ENCODE results near the gene SLC9A3. TPM values are rescaled to one million over a fixed set of nuclear protein-coding genes. Genes with fewer than 3 reads are reported as not detected.

The SLC9A3 gene
- total RNA-seq, 1 experiment from 2014 or later = 1.5 TPM

- H3K79me2 ChIP-seq (ENCODE audit: insufficient read depth, low read length) = no peaks in the 10 kb centered on the region
- no peaks in the 10 kb centered on the region for H3K36me3 ChIP-seq (ENCODE audit: control insufficient read depth in 1 of 2, insufficient read depth in 2 of 2, low read length in 2 of 2)
- H3K27ac ChIP-seq (ENCODE audit: low read depth, low read length) = no peak overlapping the region
- H3K4me2 ChIP-seq (ENCODE audit: low read length) = no peak overlapping the region
- H2AFZ ChIP-seq (ENCODE audit: low read depth, low read length, poor library complexity, severe bottlenecking) = no peak overlapping the region
- ATAC-seq = no peak
- H4K20me1 ChIP-seq (ENCODE audit: insufficient read depth) = no peaks in the 10 kb centered on the region
- ChIA-PET POLR2A (no interaction called here), CTCF (no interaction called here), RAD21 (ENCODE audit: low non-redundant PET in 1 of 2, low total read pairs in 2 of 2, uncharacterized antibody in 2 of 2, unreplicated experiment in 2 of 2) (no interaction called here)
- no peak overlapping the region for H3K4me3 ChIP-seq (replicated peaks in 1 of 2; ENCODE audit: low read depth in 1 of 2, low read length in 2 of 2)
- intact Hi-C loops (cut with micrococcal nuclease) = no loop called here
- no peak overlapping the region for H3K9ac ChIP-seq (ENCODE audit: low read length)
- TF ChIP-seq JUND (IDR thresholded peaks at IDR 0.05) (no peak), RAD21 (IDR thresholded peaks at IDR 0.05; ENCODE audit: low read depth) (no peak), ELF1 (IDR thresholded peaks at IDR 0.05; ENCODE audit: borderline replicate concordance, low read depth) (no peak), YY1 (IDR thresholded peaks at IDR 0.05; ENCODE audit: extremely low read depth, insufficient replicate concordance, low read depth, low read length) (no peak), EZH2 (IDR thresholded peaks at IDR 0.05) (no peak), EZH2phosphoT487 (IDR thresholded peaks at IDR 0.05; ENCODE audit: borderline replicate concordance) (no peak), CBX3 (IDR thresholded peaks at IDR 0.05; ENCODE audit: low read depth) (no peak), CEBPB (IDR thresholded peaks at IDR 0.05; ENCODE audit: low read depth) (no peak), TCF7L2 (IDR thresholded peaks at IDR 0.05; ENCODE audit: borderline replicate concordance, extremely low read depth, insufficient read depth, insufficient read length) (no peak), MAX (IDR thresholded peaks at IDR 0.05) (no peak), SP1 (IDR thresholded peaks at IDR 0.05; ENCODE audit: low read depth) (no peak), SRF (IDR thresholded peaks at IDR 0.05; ENCODE audit: low read depth) (no peak)
- TF ChIP-seq, protein P1, sequence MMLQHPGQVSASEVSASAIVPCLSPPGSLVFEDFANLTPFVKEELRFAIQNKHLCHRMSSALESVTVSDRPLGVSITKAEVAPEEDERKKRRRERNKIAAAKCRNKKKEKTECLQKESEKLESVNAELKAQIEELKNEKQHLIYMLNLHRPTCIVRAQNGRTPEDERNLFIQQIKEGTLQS (IDR thresholded peaks at IDR 0.05) = no peak
- no TSS peak for BruUV-seq (replicated peaks)
- no peaks in the 10 kb centered on the region for H3K9me3 ChIP-seq (ENCODE audit: control insufficient read depth in 1 of 2, insufficient read depth in 1 of 2, low read depth in 1 of 2, low read length in 2 of 2)
- DNase-seq (ENCODE audit: low read depth, low spot score) = no peak
- H3K27me3 ChIP-seq (ENCODE audit: insufficient read depth, low read length) = no peaks in the 10 kb centered on the region
- no peaks in the 10 kb centered on the region for H3K9me2 ChIP-seq (ENCODE audit: insufficient read depth)
- peaks cover 0 to 9% of the 10 kb centered on the region in 2 experiments; a peak in 3 of 4 replicates for H3K4me1 ChIP-seq (ENCODE audit: control insufficient read depth in 1 of 2, insufficient read depth in 2 of 2, low read length in 2 of 2)
Measured at GRCh38 chr5:421901-422300, 102.3 kb downstream of the SLC9A3 start.
